Peyer's patch (tissue), 4 donors: Measurements from ENCODE around the gene BTBD18.

Source experiments
- POLR2A ChIP-seq, 2 donors: fragments of 450-650 bp; IDR thresholded peaks; one replicate each; pipeline ENCODE4 v1.5.1; 2017; ENCODE audit warnings: antibody characterized with exemption in 2 of 2, mild to moderate bottlenecking in 2 of 2, moderate library complexity in 2 of 2
- TF ChIP-seq, protein P1 (sequence below), 6 experiments: fragments of 450-650 bp in 4 of 6; fragments of 200-600 bp in 2 of 6; sonication (generic) in 1 of 6; IDR thresholded peaks; one replicate each; pipeline ENCODE4 v1.5.1; 2017 to 2019; ENCODE audit warnings: antibody characterized with exemption in 6 of 6, mild to moderate bottlenecking in 3 of 6, moderate library complexity in 1 of 6

DNA sequence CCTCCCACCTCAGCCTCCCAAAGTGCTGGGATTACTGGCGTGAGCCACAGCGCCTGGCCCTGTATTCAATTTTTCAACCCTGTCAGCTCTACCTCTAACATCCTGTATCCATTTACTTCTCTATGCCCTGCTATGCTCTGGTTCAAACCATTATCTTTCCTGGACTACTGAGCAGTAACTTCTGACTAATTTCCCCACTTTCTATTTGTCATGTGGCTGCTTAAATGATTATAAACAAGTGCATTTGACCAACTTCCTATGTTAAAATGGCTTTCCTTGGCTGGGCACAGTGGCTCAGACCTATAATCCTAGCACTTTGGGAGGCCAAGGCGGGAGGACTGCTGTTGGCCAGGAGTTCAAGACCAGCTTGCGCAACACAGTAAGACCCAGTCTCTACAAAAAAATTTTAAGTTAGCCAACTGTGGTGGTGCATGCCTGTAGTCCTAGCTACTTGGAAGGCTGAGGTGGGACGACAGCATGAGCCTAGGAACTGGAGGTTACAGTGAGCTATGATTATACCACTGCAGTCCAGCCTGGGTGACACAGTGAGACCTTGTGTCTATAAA, 41.7 kb downstream of the BTBD18 start:
- TF ChIP-seq, protein P1, sequence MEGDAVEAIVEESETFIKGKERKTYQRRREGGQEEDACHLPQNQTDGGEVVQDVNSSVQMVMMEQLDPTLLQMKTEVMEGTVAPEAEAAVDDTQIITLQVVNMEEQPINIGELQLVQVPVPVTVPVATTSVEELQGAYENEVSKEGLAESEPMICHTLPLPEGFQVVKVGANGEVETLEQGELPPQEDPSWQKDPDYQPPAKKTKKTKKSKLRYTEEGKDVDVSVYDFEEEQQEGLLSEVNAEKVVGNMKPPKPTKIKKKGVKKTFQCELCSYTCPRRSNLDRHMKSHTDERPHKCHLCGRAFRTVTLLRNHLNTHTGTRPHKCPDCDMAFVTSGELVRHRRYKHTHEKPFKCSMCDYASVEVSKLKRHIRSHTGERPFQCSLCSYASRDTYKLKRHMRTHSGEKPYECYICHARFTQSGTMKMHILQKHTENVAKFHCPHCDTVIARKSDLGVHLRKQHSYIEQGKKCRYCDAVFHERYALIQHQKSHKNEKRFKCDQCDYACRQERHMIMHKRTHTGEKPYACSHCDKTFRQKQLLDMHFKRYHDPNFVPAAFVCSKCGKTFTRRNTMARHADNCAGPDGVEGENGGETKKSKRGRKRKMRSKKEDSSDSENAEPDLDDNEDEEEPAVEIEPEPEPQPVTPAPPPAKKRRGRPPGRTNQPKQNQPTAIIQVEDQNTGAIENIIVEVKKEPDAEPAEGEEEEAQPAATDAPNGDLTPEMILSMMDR (IDR thresholded peaks at IDR 0.05) = no peak
- no peak for TF ChIP-seq POLR2A (IDR thresholded peaks at IDR 0.05)
